Heart left ventricle (tissue), 13 donors: ENCODE data around the gene SFXN1.

ENCODE experiments used
- POLR2A ChIP-seq, 2 donors: fragments of 450-650 bp; IDR thresholded peaks; one replicate each; pipeline ENCODE4 v1.6.1; 2017; ENCODE audit warnings: antibody characterized with exemption in 2 of 2, mild to moderate bottlenecking in 2 of 2, moderate library complexity in 2 of 2
- TF ChIP-seq, protein P1 (sequence below), 12 donors: fragments of 200-600 bp; sonication (generic) in 4 of 12; IDR thresholded peaks; one replicate each; pipeline versions ENCODE4 v1.5.0 to v1.8.0; 2018 to 2022; ENCODE audit warnings: antibody characterized with exemption in 12 of 12, mild to moderate bottlenecking in 5 of 12
- donor health status: ischemic (EF 13 %, LVEDD 7.1; RV severe dilation, severe dysfunction).
- donor health status: DM: no; HTN: yes; CAD: no.
- donor health status: DM: no; HTN: no; CAD: no.
- donor health status: ischemic (EF 25% LVEDD 6.9; RV normal size, moderate dysfunction).
- donor health status: ischemic (EF 25% LVEDD 5.7; RV mildly dilated, moderate dysfunction).
- donor health status: ischemic (EF 35%, LVEDD 5.7; RV mildly dilated, moderate dysfunction).
- donor health status: nonischemic (EF 11% LVEDD 7.7; RV severe dilation, severe dysfunction).
- donor health status: DM: yes; HTN: yes; CAD: no.
- donor health status: PGD.
- donor health status: ischemic (EF 29% LVEDD 5.4; RV normal size, mild dysfunction).
- donor health status: nonischemic (EF 23%, LVEDD 6.1; RV moderate dilation, normal function).

DNA sequence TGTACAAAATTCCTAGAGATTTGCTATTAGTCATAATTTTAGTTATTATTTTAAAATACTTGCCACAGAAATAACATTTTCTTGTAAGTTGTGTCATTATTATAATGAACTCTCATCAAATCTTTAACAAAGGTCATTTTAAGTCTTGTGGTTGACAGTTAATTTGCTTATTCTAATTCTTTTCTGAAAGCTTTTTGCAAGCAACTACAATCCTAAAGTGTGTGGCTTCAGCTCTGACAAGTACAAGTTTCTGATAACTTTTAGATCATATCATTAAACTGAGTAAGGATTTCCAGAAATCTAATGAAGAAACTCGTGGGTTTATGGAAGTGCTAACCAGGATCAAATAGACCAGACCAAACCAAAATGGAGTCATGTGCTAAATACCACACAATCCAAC lies 86.4 kb downstream of the SFXN1 start:
- TF ChIP-seq, protein P1, sequence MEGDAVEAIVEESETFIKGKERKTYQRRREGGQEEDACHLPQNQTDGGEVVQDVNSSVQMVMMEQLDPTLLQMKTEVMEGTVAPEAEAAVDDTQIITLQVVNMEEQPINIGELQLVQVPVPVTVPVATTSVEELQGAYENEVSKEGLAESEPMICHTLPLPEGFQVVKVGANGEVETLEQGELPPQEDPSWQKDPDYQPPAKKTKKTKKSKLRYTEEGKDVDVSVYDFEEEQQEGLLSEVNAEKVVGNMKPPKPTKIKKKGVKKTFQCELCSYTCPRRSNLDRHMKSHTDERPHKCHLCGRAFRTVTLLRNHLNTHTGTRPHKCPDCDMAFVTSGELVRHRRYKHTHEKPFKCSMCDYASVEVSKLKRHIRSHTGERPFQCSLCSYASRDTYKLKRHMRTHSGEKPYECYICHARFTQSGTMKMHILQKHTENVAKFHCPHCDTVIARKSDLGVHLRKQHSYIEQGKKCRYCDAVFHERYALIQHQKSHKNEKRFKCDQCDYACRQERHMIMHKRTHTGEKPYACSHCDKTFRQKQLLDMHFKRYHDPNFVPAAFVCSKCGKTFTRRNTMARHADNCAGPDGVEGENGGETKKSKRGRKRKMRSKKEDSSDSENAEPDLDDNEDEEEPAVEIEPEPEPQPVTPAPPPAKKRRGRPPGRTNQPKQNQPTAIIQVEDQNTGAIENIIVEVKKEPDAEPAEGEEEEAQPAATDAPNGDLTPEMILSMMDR (IDR thresholded peaks at IDR 0.05), result no peak
- TF ChIP-seq POLR2A (IDR thresholded peaks at IDR 0.05), result no peak
